ENCODE results near the gene CLC. TPM values are rescaled to one million over a fixed set of nuclear protein-coding genes. Genes with fewer than 3 reads are reported as not detected.
"Not testable (repeated sequence)": the region's sequence is repeated elsewhere in the genome, so short reads cannot be mapped to it uniquely, and the experiment has no call there.

The CLC gene
- total RNA-seq = 17.5 TPM

DNA sequence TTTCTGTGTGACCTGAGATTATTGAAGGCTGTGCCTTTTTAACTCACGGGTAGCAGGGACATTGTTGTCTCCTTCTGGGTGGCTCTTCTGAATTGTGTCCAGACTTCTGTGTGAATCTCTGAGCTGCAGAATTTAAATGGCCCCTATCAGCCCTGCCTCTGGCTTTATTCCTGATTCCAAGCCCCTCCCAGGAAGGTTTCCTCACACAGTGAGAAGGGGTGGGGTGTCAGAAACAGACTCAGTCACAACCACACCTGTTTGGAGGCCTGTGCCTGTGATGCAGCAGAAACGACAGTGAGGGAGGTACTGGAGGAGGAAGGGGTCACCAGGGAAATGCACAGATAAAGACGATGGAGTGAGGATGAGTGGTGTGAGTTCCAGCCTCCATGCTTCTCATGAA, at the start of gene CLC:
CLC (minus strand) TSS at position 139 of the 400 bp plus-strand sequence; CDS start at position 62, 77 bp downstream.
- DNase-seq (ENCODE audit: low read depth in 2 of 3, low spot score in 2 of 3) = no peak

- no peak for DNase-seq (ENCODE audit: low read depth in 2 of 3, low spot score in 2 of 3)
Measured at GRCh38 chr19:39780894-39781293, 43.1 kb upstream of the CLC start.

- no peak for DNase-seq (ENCODE audit: low read depth in 2 of 3, low spot score in 2 of 3)
Measured at GRCh38 chr19:39778763-39779162, 40.9 kb upstream of the CLC start, which contains the start of gene LEUTX. LEUTX (plus strand) TSS chr19:39778854; CDS start chr19:39778921, 67 bp downstream.

DNA sequence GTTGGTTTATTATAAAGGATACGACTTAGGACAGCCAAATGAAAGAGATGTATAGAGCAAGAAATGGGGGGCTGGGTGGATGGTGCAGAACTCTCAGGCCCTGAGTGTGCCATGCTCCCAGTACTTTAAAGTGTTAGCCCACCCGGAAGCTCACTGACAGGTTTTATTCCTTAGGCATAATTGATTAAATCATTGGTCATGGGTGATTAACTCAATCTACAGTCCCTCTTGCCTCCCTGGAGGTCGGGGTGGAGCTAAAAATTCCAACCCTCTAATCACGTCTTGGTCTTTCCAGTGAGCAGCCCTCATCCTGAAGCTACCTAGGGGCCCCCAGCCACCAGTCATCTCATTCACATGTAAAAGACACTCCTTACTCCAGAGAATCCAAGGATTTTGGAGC, 31.0 kb upstream of the CLC start:
- DNase-seq (ENCODE audit: low read depth in 2 of 3, low spot score in 2 of 3) = no peak

DNA sequence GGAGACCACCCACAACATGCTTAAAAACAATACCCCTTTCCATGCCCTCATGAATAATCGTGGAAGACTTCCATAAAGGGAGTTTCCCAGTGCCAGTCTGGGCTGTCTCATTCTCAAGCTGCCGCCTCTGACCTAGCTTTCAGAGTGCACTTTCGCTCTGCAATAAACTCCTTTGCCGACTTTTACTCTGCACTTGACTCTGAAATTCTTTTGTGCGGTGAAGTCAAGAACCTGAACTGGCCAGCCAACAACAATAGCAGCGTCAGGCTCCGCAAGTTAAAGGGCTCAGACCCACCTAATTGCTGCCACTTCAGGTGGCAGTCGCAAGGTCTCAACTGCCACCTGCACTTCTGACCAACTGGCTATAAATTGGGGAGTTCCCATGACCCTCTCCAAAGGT, 30.5 kb upstream of the CLC start:
- no peak for DNase-seq (ENCODE audit: low read depth in 2 of 3, low spot score in 2 of 3)

GRCh38 chr19:39765091-39766076, 27.6 kb upstream of the CLC start:
- DNase-seq (ENCODE audit: low read depth in 2 of 3, low spot score in 2 of 3) = peak; percentile 10 to 38 (median 23)

DNA sequence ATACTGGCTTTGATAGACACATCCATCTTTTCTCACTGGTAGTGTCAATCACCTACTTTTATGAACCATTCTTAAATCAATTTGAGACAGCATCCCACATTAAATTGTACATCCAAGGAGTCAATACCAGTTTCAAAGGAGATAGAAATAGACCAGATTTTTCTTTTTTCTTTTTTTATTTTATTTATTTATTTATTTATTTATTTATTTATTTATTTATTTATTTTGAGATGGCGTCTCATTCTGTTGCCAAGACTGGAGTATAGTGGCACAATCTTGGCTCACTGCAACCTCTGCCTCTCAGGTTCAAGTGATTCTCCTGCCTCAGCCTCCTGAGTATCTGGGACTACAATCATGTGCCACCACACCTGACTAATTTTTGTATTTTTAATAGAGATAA, 24.0 kb upstream of the CLC start:
- not testable (repeated sequence) for DNase-seq (ENCODE audit: low read depth in 2 of 3, low spot score in 2 of 3)

- no peak for DNase-seq (ENCODE audit: low read depth in 2 of 3, low spot score in 2 of 3)
Measured at GRCh38 chr19:39759457-39760184, 21.8 kb upstream of the CLC start.

DNA sequence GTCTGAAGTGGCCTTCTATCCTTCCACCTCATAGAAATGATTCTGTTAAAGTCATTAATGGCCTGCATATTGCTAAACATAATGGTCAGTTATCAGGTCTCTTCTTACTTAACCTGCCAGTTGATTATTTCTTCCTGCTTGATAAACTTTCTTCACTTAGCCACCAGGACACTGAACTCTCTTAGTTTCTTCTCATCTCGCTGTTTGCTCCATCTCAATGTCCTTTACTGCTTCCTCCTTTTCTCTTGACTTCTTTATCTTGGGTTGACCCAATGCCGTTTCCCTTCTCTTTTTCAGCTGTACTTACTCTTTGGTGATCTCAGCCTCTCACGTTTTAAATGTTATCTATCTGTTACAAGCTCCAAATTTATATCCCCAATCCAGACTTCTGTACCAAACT, 17.1 kb upstream of the CLC start:
- no peak for DNase-seq (ENCODE audit: low read depth in 2 of 3, low spot score in 2 of 3)

DNA sequence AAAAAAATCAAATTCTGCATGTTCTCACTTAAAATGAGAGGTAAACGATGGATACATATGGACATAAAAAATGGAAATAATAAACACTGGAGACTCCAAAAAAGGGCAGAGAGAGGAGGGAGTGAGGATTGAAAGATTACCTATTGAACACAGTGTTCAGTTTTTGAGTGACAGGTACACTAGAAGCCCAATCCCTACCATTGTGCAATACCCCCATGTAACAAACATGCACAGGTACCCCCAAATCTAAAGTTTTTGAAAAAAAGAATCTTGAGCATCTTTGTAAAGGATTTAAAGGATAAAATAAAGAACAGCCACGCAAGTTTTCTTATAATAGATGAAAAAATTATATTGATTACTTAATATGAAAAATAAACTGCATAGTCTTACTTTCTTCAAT, 16.7 kb upstream of the CLC start:
- no peak for DNase-seq (ENCODE audit: low read depth in 2 of 3, low spot score in 2 of 3)

- no peak for DNase-seq (ENCODE audit: low read depth in 2 of 3, low spot score in 2 of 3)
Measured at GRCh38 chr19:39752795-39753194, 15.0 kb upstream of the CLC start.

DNA sequence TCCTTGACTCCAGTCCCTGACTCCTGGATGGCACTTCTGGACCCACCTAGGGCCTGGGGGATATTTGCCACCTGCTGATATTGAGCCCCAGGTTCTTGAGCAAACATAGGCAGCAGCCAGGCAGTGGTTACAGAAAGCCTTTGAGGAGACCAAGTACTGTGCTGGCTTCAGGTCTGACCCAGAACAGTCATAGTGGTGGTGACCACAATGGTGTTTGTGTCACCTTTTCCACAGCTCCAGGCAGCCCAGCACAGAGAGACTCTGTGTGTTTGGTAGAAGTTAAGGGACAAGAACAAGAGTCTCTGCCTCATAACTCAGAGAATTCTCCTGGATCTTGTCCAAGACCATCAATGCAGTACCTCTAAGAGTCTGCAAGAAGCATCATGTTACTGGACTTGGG, 14.6 kb upstream of the CLC start:
- no peak for DNase-seq (ENCODE audit: low read depth in 2 of 3, low spot score in 2 of 3)

DNA sequence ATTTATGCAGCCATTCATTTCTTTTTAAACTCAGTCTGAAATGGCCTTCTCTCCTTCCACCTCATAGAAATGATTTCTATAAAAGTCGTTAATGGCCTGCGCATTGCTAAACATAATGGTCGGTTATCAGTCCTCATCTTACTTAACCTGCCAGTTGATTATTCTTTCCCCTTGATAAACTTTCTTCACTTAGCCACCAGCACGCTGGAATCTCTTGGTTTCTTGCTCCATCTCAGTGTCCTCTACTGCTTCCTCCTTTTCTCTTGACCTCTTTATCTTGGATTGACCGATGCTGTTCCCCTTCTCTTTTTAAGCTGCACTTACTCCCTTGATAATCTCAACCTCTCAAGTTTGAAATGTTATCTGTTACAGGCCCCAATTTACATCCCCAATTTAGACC, 12.2 kb upstream of the CLC start:
- DNase-seq (ENCODE audit: low read depth in 2 of 3, low spot score in 2 of 3) = no peak

DNA sequence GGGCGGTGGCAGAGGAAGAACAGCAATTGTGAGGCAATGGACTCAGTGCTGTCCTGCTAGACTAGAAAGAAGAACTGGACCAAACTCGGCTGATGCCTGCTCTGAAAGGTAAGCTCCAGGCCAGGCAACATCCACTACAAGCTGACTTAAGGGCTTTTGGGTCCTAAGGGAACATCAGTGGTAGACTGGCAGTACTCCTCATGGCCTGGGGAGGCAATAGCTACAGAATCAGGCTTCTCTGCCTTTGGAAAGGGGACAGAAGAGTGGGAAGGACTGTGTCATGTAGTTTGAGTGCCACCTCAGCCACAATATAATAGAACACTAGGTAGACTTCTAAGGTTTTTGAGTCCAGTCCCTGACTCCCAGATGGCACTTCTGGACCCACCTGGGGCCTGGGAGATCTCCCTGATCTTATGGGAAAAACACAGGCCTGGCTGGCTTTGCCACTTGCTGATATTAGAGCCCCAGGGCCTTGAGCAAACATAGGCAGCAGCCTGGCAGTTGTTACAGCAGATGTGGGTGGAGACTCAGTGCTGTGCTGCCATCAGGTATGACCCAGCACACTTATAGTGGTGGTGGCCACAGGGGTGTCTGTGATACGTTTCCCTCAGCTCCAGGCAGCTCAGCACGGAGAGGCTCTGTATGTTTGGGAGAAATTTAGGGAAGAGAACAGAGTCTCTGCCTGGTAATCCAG, 9.2 kb upstream of the CLC start:
- DNase-seq (ENCODE audit: low read depth in 2 of 3, low spot score in 2 of 3) = no peak

- peak in 2 of 3 donors; percentile 13 to 28 for DNase-seq (ENCODE audit: low read depth in 2 of 3, low spot score in 2 of 3)
Measured at GRCh38 chr19:39745643-39746042, 7.8 kb upstream of the CLC start.

DNA sequence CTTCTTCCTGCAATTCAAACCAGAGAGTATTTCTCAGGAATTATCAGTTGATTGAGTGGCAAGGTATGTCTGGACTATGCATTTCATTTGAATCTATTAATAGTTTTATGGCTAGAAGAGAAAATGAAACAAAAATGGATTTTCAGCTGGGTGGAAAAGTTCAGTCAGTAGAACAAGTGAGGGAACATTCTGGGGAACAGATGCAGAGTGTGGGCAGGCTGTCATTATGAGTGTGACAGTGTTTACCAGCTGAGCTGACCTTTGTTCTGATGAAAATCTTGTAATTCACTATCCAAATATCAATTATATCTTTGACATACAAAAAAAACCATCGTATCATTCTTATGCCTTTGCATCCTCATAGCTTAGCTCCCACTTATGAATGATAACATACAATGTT, 2.6 kb upstream of the CLC start:
- DNase-seq (ENCODE audit: low read depth in 2 of 3, low spot score in 2 of 3) = no peak

DNA sequence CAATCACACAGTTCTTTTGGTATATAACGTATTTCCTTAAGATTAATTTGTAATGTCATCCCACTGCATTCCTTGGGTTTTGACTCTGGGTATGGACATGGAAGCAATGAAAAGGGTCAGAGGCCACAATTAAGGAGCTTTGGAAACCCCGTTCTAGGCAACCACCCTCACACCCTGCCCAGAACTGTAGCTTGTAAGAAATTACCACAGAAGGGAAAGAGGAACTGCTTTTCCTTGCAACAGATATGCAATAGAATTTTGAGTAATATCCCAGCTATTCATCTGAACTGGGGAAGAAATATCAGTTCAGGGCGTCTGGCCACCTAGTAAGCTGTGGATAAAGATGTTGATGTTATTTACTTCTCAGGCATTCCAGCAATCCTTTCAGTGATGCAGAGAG, 985 bp upstream of the CLC start:
- no peak for DNase-seq (ENCODE audit: low read depth in 2 of 3, low spot score in 2 of 3)

DNA sequence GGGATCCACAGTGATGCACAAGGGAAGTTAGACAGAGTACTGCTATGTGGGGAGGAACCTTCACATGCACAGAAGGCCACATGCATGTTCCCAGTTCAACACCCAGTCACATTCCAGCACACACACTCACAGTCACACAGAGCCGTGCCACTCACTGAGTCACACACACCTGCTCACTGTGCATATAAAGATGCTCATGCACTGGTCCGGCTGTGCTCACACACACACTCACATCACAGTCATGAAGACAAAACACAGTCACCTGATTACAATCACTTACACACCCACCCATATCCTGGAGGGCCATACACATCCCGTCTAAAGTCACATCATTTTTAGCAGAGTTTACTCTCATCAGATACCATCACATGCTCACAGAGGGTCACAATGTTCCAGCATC, 478 bp downstream of the CLC start:
- DNase-seq (ENCODE audit: low read depth in 2 of 3, low spot score in 2 of 3) = no peak

DNA sequence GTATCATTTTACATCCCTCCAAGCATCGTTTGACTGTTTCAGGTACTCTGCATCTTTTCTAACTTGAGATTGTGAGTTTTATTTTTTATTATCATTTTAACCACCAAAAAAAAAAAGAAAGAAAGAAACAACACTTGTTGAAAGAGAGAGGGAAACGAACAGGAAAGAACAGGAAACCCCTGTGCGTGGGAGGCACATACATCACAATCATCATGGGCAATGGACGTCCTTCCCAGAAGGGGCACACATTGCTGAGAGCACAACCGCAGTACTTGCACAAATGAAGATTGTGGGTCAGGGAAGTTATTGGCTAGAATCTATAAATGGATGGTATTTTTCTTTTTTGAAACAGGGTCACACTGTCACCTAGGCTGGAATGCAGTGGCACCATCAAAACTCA, 1.7 kb downstream of the CLC start:
- DNase-seq (ENCODE audit: low read depth in 2 of 3, low spot score in 2 of 3) = no peak

- DNase-seq (ENCODE audit: low read depth in 2 of 3, low spot score in 2 of 3) = no peak
Measured at GRCh38 chr19:39735688-39736087, 2.1 kb downstream of the CLC start.

- no peak for DNase-seq (ENCODE audit: low read depth in 2 of 3, low spot score in 2 of 3)
Measured at GRCh38 chr19:39733841-39734240, 4.0 kb downstream of the CLC start.

Measured in hematopoietic multipotent progenitor cell (in vitro differentiated cells).